ENCODE data around the gene ZNF256. TPM values are rescaled to one million over a fixed set of nuclear protein-coding genes. Genes with fewer than 3 reads are reported as not detected.

The ZNF256 gene
- total and polyA plus RNA-seq, 2 experiments from 2014 or later, result 1.5 to 3.1 TPM

GRCh38 chr19:57907394-57907793 lies 40.1 kb downstream of the ZNF256 start:
- no peaks in the 10 kb centered on the region for H4K20me1 ChIP-seq (ENCODE audit: insufficient read depth)
- DNase-seq, result no peak
- 0 out of 2 replicates have a peak, but pooled peaks cover 5% of the 10 kb centered on the region for H3K36me3 ChIP-seq (ENCODE audit: low read depth)
- peaks cover 37% of the 10 kb centered on the region for H3K79me2 ChIP-seq (ENCODE audit: insufficient read depth)
- H3K4me2 ChIP-seq (ENCODE audit: unreplicated experiment), result no peak overlapping the region
- H3K9ac ChIP-seq, result no peak overlapping the region
- H3K4me1 ChIP-seq (ENCODE audit: insufficient read depth), result peaks cover 4% of the 10 kb centered on the region; the same call in 1 of the 2 replicates
- TF ChIP-seq EZH2 (IDR thresholded peaks at IDR 0.05; ENCODE audit: insufficient read depth, poor library complexity, severe bottlenecking) (no peak), EZH2phosphoT487 (IDR thresholded peaks at IDR 0.05; ENCODE audit: insufficient read depth, low read depth) (no peak)
- no peaks in the 10 kb centered on the region for H3K9me3 ChIP-seq (ENCODE audit: low read depth)
- H3K27me3 ChIP-seq (replicated peaks; ENCODE audit: insufficient read depth), result no peaks in the 10 kb centered on the region
- no peak overlapping the region for H3K27ac ChIP-seq
- no peaks in the 10 kb centered on the region for H3K9me2 ChIP-seq (ENCODE audit: insufficient read depth)
- in situ Hi-C loops (cut with MboI), result no loop called here
- WGBS, 2 experiments (ENCODE audit: low coverage in 1 of 2, low lambda C conversion rate in 2 of 2, missing lambda C conversion rate in 2 of 2), result 93 to 97% methylated on average over 3 of the region's 3 CpGs
- H3F3A ChIP-seq (ENCODE audit: insufficient read depth), result no peaks in the 10 kb centered on the region
- H3K4me3 ChIP-seq, result no peak overlapping the region
- H2AFZ ChIP-seq, result no peak overlapping the region

DNA sequence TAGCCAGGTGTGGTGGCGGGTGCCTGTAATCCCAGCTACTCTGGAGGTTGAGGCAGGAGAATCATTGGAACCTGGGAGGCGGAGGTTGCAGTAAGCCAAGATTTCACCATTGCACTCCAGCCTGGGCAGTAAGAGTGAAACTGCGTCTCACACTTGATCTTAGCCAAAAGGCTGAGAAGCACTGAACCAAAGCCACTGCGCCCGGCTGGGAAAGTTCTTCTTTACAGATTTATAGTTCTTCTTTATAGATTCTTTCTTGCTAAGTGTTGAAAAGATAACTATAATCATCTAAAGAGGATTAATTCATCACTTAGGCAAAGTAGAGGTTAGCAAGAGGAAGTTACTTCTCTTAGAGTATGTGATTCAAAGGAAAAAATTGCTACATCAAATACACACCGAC lies 42.2 kb downstream of the ZNF256 start:
- in situ Hi-C loops (cut with MboI), result no loop called here
- no peaks in the 10 kb centered on the region for H3K27me3 ChIP-seq (replicated peaks; ENCODE audit: insufficient read depth)
- H2AFZ ChIP-seq, result no peak overlapping the region
- peaks cover 4% of the 10 kb centered on the region; the same call in 1 of the 2 replicates for H3K4me1 ChIP-seq (ENCODE audit: insufficient read depth)
- 98 to 99% methylated on average over 6 of the region's 6 CpGs for WGBS, 2 experiments (ENCODE audit: low coverage in 1 of 2, low lambda C conversion rate in 2 of 2, missing lambda C conversion rate in 2 of 2)
- H3K4me2 ChIP-seq (ENCODE audit: unreplicated experiment), result no peak overlapping the region
- H3K9ac ChIP-seq, result no peak overlapping the region
- H3F3A ChIP-seq (ENCODE audit: insufficient read depth), result no peaks in the 10 kb centered on the region
- no peak for DNase-seq
- H3K9me2 ChIP-seq (ENCODE audit: insufficient read depth), result no peaks in the 10 kb centered on the region
- no peak overlapping the region for H3K4me3 ChIP-seq
- 0 out of 2 replicates have a peak, but pooled peaks cover 7% of the 10 kb centered on the region for H3K36me3 ChIP-seq (ENCODE audit: low read depth)
- TF ChIP-seq EZH2phosphoT487 (IDR thresholded peaks at IDR 0.05; ENCODE audit: insufficient read depth, low read depth), result no peak
- no peak for TF ChIP-seq EZH2 (IDR thresholded peaks at IDR 0.05; ENCODE audit: insufficient read depth, poor library complexity, severe bottlenecking)
- no peak overlapping the region for H3K27ac ChIP-seq
- no peaks in the 10 kb centered on the region for H3K9me3 ChIP-seq (ENCODE audit: low read depth)
- peaks cover 31% of the 10 kb centered on the region for H3K79me2 ChIP-seq (ENCODE audit: insufficient read depth)
- H4K20me1 ChIP-seq (ENCODE audit: insufficient read depth), result no peaks in the 10 kb centered on the region

GRCh38 chr19:57903618-57904184 lies 43.8 kb downstream of the ZNF256 start:
- in situ Hi-C loops (cut with MboI), result no loop called here
- 63 to 65% methylated on average over 7 of the region's 7 CpGs for WGBS, 2 experiments (ENCODE audit: low coverage in 1 of 2, low lambda C conversion rate in 2 of 2, missing lambda C conversion rate in 2 of 2)

DNA sequence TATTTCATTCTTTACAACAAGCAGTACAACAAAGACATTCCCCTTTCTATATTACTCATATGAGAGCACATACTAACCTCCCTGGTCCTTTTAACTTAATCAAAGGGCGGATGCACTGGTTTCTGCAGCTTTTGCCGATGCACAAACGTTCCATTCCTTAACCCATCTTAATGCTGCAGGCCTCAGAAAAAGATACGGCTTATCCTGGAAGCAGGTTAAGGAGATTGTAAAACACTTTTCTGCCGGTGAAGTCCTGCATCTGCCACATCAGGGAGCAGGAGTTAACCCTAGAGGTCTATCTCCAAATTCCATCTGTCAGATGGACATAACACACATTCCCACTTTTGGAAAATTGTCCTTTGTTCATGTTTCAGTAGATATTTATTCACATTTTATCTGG lies 47.2 kb downstream of the ZNF256 start:
- H3K9me3 ChIP-seq (ENCODE audit: low read depth), result no peaks in the 10 kb centered on the region
- no peaks in the 10 kb centered on the region for H3K9me2 ChIP-seq (ENCODE audit: insufficient read depth)
- H3K4me1 ChIP-seq (ENCODE audit: insufficient read depth), result peaks cover 4% of the 10 kb centered on the region; the same call in 1 of the 2 replicates
- TF ChIP-seq EZH2 (IDR thresholded peaks at IDR 0.05; ENCODE audit: insufficient read depth, poor library complexity, severe bottlenecking), result no peak
- H3K27me3 ChIP-seq (replicated peaks; ENCODE audit: insufficient read depth), result no peaks in the 10 kb centered on the region
- no peak for DNase-seq
- no peak overlapping the region for H2AFZ ChIP-seq
- H3K4me3 ChIP-seq, result no peak overlapping the region
- WGBS, 2 experiments (ENCODE audit: low coverage in 1 of 2, low lambda C conversion rate in 2 of 2, missing lambda C conversion rate in 2 of 2), result 85 to 90% methylated on average over 5 of the region's 5 CpGs
- no peak overlapping the region for H3K27ac ChIP-seq
- H3K9ac ChIP-seq, result no peak overlapping the region
- in situ Hi-C loops (cut with MboI), result no loop called here
- no peak overlapping the region for H3K4me2 ChIP-seq (ENCODE audit: unreplicated experiment)
- H3F3A ChIP-seq (ENCODE audit: insufficient read depth), result no peaks in the 10 kb centered on the region
- peaks cover 15% of the 10 kb centered on the region for H3K79me2 ChIP-seq (ENCODE audit: insufficient read depth)
- H3K36me3 ChIP-seq (ENCODE audit: low read depth), result 0 out of 2 replicates have a peak, but pooled peaks cover 2% of the 10 kb centered on the region
- no peaks in the 10 kb centered on the region for H4K20me1 ChIP-seq (ENCODE audit: insufficient read depth)

More at GRCh38 chr19:57903618-57904184, 43.8 kb downstream of the ZNF256 start:
- Histone ChIP-seq H3K4me2 (ENCODE audit: unreplicated experiment) (no peak overlapping the region), H3K4me1 (ENCODE audit: insufficient read depth) (peaks cover 4% of the 10 kb centered on the region; the same call in 1 of the 2 replicates), H3K27me3 (replicated peaks; ENCODE audit: insufficient read depth) (no peaks in the 10 kb centered on the region), H3K27ac (no peak overlapping the region), H3K36me3 (ENCODE audit: low read depth) (0 out of 2 replicates have a peak, but pooled peaks cover 7% of the 10 kb centered on the region), H3K79me2 (ENCODE audit: insufficient read depth) (peaks cover 31% of the 10 kb centered on the region), H3K4me3 (no peak overlapping the region), H4K20me1 (ENCODE audit: insufficient read depth) (no peaks in the 10 kb centered on the region), H3K9me2 (ENCODE audit: insufficient read depth) (no peaks in the 10 kb centered on the region), H3K9ac (no peak overlapping the region), H3K9me3 (ENCODE audit: low read depth) (no peaks in the 10 kb centered on the region), H2AFZ (no peak overlapping the region), H3F3A (ENCODE audit: insufficient read depth) (no peaks in the 10 kb centered on the region)
- TF ChIP-seq EZH2 (IDR thresholded peaks at IDR 0.05; ENCODE audit: insufficient read depth, poor library complexity, severe bottlenecking), result no peak
- no peak for TF ChIP-seq EZH2phosphoT487 (IDR thresholded peaks at IDR 0.05; ENCODE audit: insufficient read depth, low read depth)
- DNase-seq, result no peak

Other genes with a start within 250 kb of the ZNF256 start
- gene ZNF154, start 238.5 kb downstream of the ZNF256 start, total RNA-seq (2014; rRNA removed; shearing (Covaris generic)), result 2.0 and 2.2 TPM in 2 replicates
- 2.0 and 2.6 TPM in 2 replicates for gene ZNF154, start 238.5 kb downstream of the ZNF256 start, polyA plus RNA-seq (2016; fragmentation: Nextera tagmentation; extraction: Ambion mirVana)
- 7.2 and 8.4 TPM in 2 replicates for gene ZNF671, start 220.1 kb downstream of the ZNF256 start, total RNA-seq (2014; rRNA removed; shearing (Covaris generic))
- gene ZNF671, start 220.1 kb downstream of the ZNF256 start, polyA plus RNA-seq (2016; fragmentation: Nextera tagmentation; extraction: Ambion mirVana), result 6.8 and 6.9 TPM in 2 replicates
- 6.7 and 9.4 TPM in 2 replicates for gene ZNF776, start 200.9 kb downstream of the ZNF256 start, total RNA-seq (2014; rRNA removed; shearing (Covaris generic))
- 3.7 and 3.9 TPM in 2 replicates for gene ZNF776, start 200.9 kb downstream of the ZNF256 start, polyA plus RNA-seq (2016; fragmentation: Nextera tagmentation; extraction: Ambion mirVana)
- 8.1 and 20.6 TPM in 2 replicates for gene ZNF586, start 178.0 kb downstream of the ZNF256 start, total RNA-seq (2014; rRNA removed; shearing (Covaris generic))
- 5.1 and 5.8 TPM in 2 replicates for gene ZNF586, start 178.0 kb downstream of the ZNF256 start, polyA plus RNA-seq (2016; fragmentation: Nextera tagmentation; extraction: Ambion mirVana)
- gene ZNF552, start 132.8 kb downstream of the ZNF256 start, total RNA-seq (2014; rRNA removed; shearing (Covaris generic)), result 2.9 and 4.3 TPM in 2 replicates
- gene ZNF552, start 132.8 kb downstream of the ZNF256 start, polyA plus RNA-seq (2016; fragmentation: Nextera tagmentation; extraction: Ambion mirVana), result 2.7 and 3.2 TPM in 2 replicates
- 10.1 and 14.0 TPM in 2 replicates for gene ZNF587B, start 117.4 kb downstream of the ZNF256 start, total RNA-seq (2014; rRNA removed; shearing (Covaris generic))
- 5.1 TPM in 2 replicates for gene ZNF587B, start 117.4 kb downstream of the ZNF256 start, polyA plus RNA-seq (2016; fragmentation: Nextera tagmentation; extraction: Ambion mirVana)
- gene ZNF587, start 97.8 kb downstream of the ZNF256 start, total RNA-seq (2014; rRNA removed; shearing (Covaris generic)), result 10.0 and 14.3 TPM in 2 replicates
- 6.9 and 8.0 TPM in 2 replicates for gene ZNF587, start 97.8 kb downstream of the ZNF256 start, polyA plus RNA-seq (2016; fragmentation: Nextera tagmentation; extraction: Ambion mirVana)
- 3.3 and 3.6 TPM in 2 replicates for gene ZNF814, start 58.7 kb downstream of the ZNF256 start, total RNA-seq (2014; rRNA removed; shearing (Covaris generic))
- 11.7 and 14.1 TPM in 2 replicates for gene ZNF814, start 58.7 kb downstream of the ZNF256 start, polyA plus RNA-seq (2016; fragmentation: Nextera tagmentation; extraction: Ambion mirVana)
- gene ZNF417, start 31.1 kb downstream of the ZNF256 start, total RNA-seq (2014; rRNA removed; shearing (Covaris generic)), result 9.8 and 14.7 TPM in 2 replicates
- 3.6 and 5.1 TPM in 2 replicates for gene ZNF417, start 31.1 kb downstream of the ZNF256 start, polyA plus RNA-seq (2016; fragmentation: Nextera tagmentation; extraction: Ambion mirVana)
- gene ZNF418, start 12.3 kb downstream of the ZNF256 start, total RNA-seq (2014; rRNA removed; shearing (Covaris generic)), result 2.6 and 2.8 TPM in 2 replicates
- gene ZNF418, start 12.3 kb downstream of the ZNF256 start, polyA plus RNA-seq (2016; fragmentation: Nextera tagmentation; extraction: Ambion mirVana), result 1.0 and 2.2 TPM in 2 replicates
- gene C19orf18, start 26.8 kb upstream of the ZNF256 start, total RNA-seq (2014; rRNA removed; shearing (Covaris generic)), result 0.25 TPM in 1 of 2 replicates, not detected in the other
- 0.79 and 1.0 TPM in 2 replicates for gene C19orf18, start 26.8 kb upstream of the ZNF256 start, polyA plus RNA-seq (2016; fragmentation: Nextera tagmentation; extraction: Ambion mirVana)
- gene ZNF606, start 55.1 kb upstream of the ZNF256 start, total RNA-seq (2014; rRNA removed; shearing (Covaris generic)), result 15.0 and 17.2 TPM in 2 replicates
- 8.0 and 8.1 TPM in 2 replicates for gene ZNF606, start 55.1 kb upstream of the ZNF256 start, polyA plus RNA-seq (2016; fragmentation: Nextera tagmentation; extraction: Ambion mirVana)
- gene ZSCAN1, start 86.3 kb upstream of the ZNF256 start, total RNA-seq (2014; rRNA removed; shearing (Covaris generic)), result not detected in 2 replicates
- 0.27 and 0.39 TPM in 2 replicates for gene ZSCAN1, start 86.3 kb upstream of the ZNF256 start, polyA plus RNA-seq (2016; fragmentation: Nextera tagmentation; extraction: Ambion mirVana)
- gene ZNF135, start 111.6 kb upstream of the ZNF256 start, total RNA-seq (2014; rRNA removed; shearing (Covaris generic)), result 5.1 and 6.4 TPM in 2 replicates
- 4.6 and 4.9 TPM in 2 replicates for gene ZNF135, start 111.6 kb upstream of the ZNF256 start, polyA plus RNA-seq (2016; fragmentation: Nextera tagmentation; extraction: Ambion mirVana)
- gene ZSCAN18, start 150.5 kb upstream of the ZNF256 start, total RNA-seq (2014; rRNA removed; shearing (Covaris generic)), result 47.8 and 52.6 TPM in 2 replicates
- gene ZSCAN18, start 150.5 kb upstream of the ZNF256 start, polyA plus RNA-seq (2016; fragmentation: Nextera tagmentation; extraction: Ambion mirVana), result 19.0 and 21.8 TPM in 2 replicates
- 10.7 and 15.1 TPM in 2 replicates for gene ZNF329, start 203.1 kb upstream of the ZNF256 start, total RNA-seq (2014; rRNA removed; shearing (Covaris generic))
- 1.7 and 2.6 TPM in 2 replicates for gene ZNF329, start 203.1 kb upstream of the ZNF256 start, polyA plus RNA-seq (2016; fragmentation: Nextera tagmentation; extraction: Ambion mirVana)
- 18.2 and 20.8 TPM in 2 replicates for gene ZNF274, start 235.4 kb upstream of the ZNF256 start, total RNA-seq (2014; rRNA removed; shearing (Covaris generic))
- gene ZNF274, start 235.4 kb upstream of the ZNF256 start, polyA plus RNA-seq (2016; fragmentation: Nextera tagmentation; extraction: Ambion mirVana), result 16.5 and 18.0 TPM in 2 replicates